Brain microvascular endothelial cell (primary cell): ENCODE measurements around the gene ZNF417.
"Not testable (repeated sequence)": the region's sequence is repeated elsewhere in the genome, so short reads cannot be mapped to it uniquely, and the experiment has no call there.

Source experiments
- DNase-seq: peaks from one replicate; pipeline ENCODE4 v3.0.0-alpha.2; 2020
- H3K27ac ChIP-seq: fragments of 250-450 bp; sonication (Bioruptor Pico); 2 replicates; pipeline ENCODE4 v1.5.1; 2020; ENCODE audit warnings: mild to moderate bottlenecking, moderate library complexity
- H3K27me3 ChIP-seq: fragments of 250-450 bp; sonication (Bioruptor Pico); replicated peaks from 2 replicates; pipeline ENCODE4 v1.5.1; 2020; ENCODE audit warnings: mild to moderate bottlenecking
- H3K36me3 ChIP-seq: fragments of 250-450 bp; sonication (Bioruptor Pico); replicated peaks from 2 replicates; pipeline ENCODE4 v1.5.1; 2020; ENCODE audit warnings: mild to moderate bottlenecking
- H3K4me3 ChIP-seq: 2 replicates; pipeline ENCODE4 v1.5.1; 2011; ENCODE audit warnings: low read depth, mild to moderate bottlenecking, control low read depth, low read length, moderate library complexity
- CTCF ChIP-seq: IDR thresholded peaks from 2 replicates; pipeline ENCODE4 v1.5.1; 2011; ENCODE audit warnings: low read depth, mild to moderate bottlenecking, moderate library complexity, low read length, control low read depth, inconsistent platforms; ENCODE audit errors: missing control alignments
- in situ Hi-C: cut with HindIII; loops from 2 replicates; pipeline ENCODE4 v1.10.0; 2017; ENCODE audit warnings: low sequenced_read_pairs, low pct_ligation_motif_present

ZNF417 gene

DNA sequence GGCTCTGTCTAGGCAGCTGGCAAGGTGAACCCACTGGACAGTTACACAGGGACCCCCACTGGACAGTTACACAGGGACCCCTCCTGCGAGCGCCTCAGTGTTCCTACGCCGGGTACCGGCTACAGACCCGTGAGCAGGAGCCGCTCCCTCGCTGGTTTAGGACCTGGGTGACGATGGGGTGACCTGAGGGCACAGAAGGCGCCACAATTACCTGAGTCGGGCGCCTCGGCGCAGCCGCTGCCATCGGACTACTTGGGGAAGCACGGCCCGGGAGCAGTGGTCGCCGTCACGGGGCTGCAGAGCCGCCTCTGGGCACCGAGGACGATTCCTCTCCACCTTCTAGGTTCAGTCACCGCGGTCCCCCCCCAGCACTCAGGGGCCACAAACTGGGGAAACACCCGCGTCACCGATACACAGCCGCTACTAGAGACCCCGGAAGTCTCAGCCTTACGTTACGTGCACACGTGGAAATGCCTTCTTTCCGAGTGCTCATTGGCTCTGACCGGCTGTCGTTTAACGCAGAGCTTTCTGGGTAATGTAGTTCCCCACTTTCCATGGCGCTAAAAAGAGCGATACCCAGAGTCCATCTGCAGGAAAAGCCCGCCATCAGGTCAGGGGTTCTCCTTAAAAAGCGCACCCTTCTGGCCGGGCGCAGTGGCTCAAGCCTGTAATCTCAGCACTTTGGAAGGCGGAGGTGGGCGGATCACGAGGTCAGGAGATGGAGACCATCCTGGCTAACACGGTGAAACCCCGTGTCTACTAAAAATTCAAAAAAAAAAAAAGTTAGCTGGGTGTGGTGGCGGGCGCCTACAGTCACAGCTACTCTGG lies at the start of gene ZNF417:
Gene ZNF417 (minus strand): TSS at position 425 of the 828 bp plus-strand sequence. CDS start 181 bp downstream, at position 244.
- in situ Hi-C loops, H3K27me3 ChIP-seq: not testable (repeated sequence)
- H3K27ac ChIP-seq, result peak within 1 kb of the TSS; percentile 62
- TF ChIP-seq CTCF, result peak; percentile 56
- peak; percentile 95 for DNase-seq
- peaks cover 12% of the 10 kb centered on the region for H3K36me3 ChIP-seq
- H3K4me3 ChIP-seq, result peak within 1 kb of the TSS; percentile 78

GRCh38 chr19:57964761-57965160 lies 48.4 kb upstream of the ZNF417 start:
- in situ Hi-C loops, result no loop called here
- TF ChIP-seq CTCF, result no peak
- DNase-seq, result no peak
- Histone ChIP-seq H3K27me3 (no peaks in the 10 kb centered on the region), H3K27ac (no peak overlapping the region), H3K36me3 (no peaks in the 10 kb centered on the region), H3K4me3 (no peak overlapping the region)

DNA sequence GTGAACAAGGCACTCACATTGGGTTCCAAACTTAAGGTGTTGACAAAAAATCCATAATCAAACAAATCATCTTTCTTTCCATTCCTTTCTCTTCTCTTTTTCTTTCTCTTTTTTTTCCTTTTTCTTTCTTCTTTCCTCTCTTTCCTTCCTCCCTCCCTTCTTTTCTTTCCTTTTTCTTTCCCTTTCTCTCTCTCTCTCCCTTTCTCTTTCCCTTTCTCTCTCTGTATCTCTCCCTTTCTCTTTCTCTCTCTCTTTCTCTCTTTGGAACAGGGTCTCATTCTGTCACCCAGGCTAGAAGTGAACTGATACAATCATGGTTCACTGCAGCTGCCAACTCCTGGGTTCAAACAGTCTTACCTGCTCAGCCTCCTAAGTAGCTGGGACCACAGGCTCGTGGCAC lies 45.4 kb upstream of the ZNF417 start:
- in situ Hi-C loops, result no loop called here
- no peaks in the 10 kb centered on the region for H3K27me3 ChIP-seq
- no peak overlapping the region for H3K27ac ChIP-seq
- no peak for DNase-seq
- no peak overlapping the region for H3K4me3 ChIP-seq
- H3K36me3 ChIP-seq, result no peaks in the 10 kb centered on the region
- TF ChIP-seq CTCF, result no peak

- Histone ChIP-seq H3K27ac (no peak overlapping the region), H3K27me3 (no peaks in the 10 kb centered on the region), H3K36me3 (no peaks in the 10 kb centered on the region), H3K4me3 (no peak overlapping the region)
- in situ Hi-C loops, result no loop called here
- no peak for DNase-seq
- no peak for TF ChIP-seq CTCF
Measured at GRCh38 chr19:57954996-57955395, 38.6 kb upstream of the ZNF417 start.

- no peak for DNase-seq
- in situ Hi-C loops, result no loop called here
- no peaks in the 10 kb centered on the region for H3K36me3 ChIP-seq
- no peak for TF ChIP-seq CTCF
- no peak overlapping the region for H3K4me3 ChIP-seq
- H3K27me3 ChIP-seq, result no peaks in the 10 kb centered on the region
- no peak overlapping the region for H3K27ac ChIP-seq
Measured at GRCh38 chr19:57949702-57950101, 33.3 kb upstream of the ZNF417 start.
